Esophagus muscularis mucosa (tissue), 4 donors: ENCODE results near the gene ASTN2.

Source experiments
- CTCF ChIP-seq, 3 experiments: fragments of 200-600 bp in 2 of 3; fragments of 450-650 bp in 1 of 3; sonication (generic) in 2 of 3; IDR thresholded peaks; one replicate each; pipeline ENCODE4 v1.5.1; 2017 to 2019; ENCODE audit warnings: antibody characterized with exemption in 3 of 3, mild to moderate bottlenecking in 2 of 3, moderate library complexity in 1 of 3
- EP300 ChIP-seq: sonication (generic); formaldehyde crosslinking; IDR thresholded peaks from one replicate; pipeline ENCODE4 v1.6.1; 2017; ENCODE audit warnings: antibody characterized with exemption
- POLR2A ChIP-seq: fragments of 450-650 bp; IDR thresholded peaks from one replicate; pipeline ENCODE4 v1.6.1; 2017; ENCODE audit warnings: antibody characterized with exemption, moderate library complexity, mild to moderate bottlenecking, low read depth
- POLR2AphosphoS5 ChIP-seq, 2 donors: sonication (generic); formaldehyde crosslinking; IDR thresholded peaks; one replicate each; pipeline ENCODE4 v1.6.1; 2017; ENCODE audit warnings: antibody characterized with exemption in 2 of 2

- TF ChIP-seq EP300 (no peak), CTCF (IDR thresholded peaks at IDR 0.05) (no peak), POLR2A (no peak), POLR2AphosphoS5 (IDR thresholded peaks at IDR 0.05) (no peak)
These were observed 867.9 kb downstream of the ASTN2 start for GRCh38 chr9:116546711-116547581.
